ENCODE data around the gene SAMD4A. TPM values are rescaled to one million over a fixed set of nuclear protein-coding genes. Genes with fewer than 3 reads are reported as not detected.

The SAMD4A gene
- polyA plus RNA-seq, 1 experiment, result 13.4 TPM

- no peak for TF ChIP-seq CTCF (IDR thresholded peaks at IDR 0.05; ENCODE audit: insufficient read depth, low read depth, low read length)
- no peak overlapping the region for H3K4me3 ChIP-seq (ENCODE audit: low read depth, low read length)
- no peak for DNase-seq (ENCODE audit: low read depth)
- POLR2A ChIA-PET, result no interaction called here
- H3K27me3 ChIP-seq (ENCODE audit: control insufficient read depth, insufficient read depth, low read length), result no peaks in the 10 kb centered on the region
- CTCF ChIA-PET, result no interaction called here
- no peaks in the 10 kb centered on the region; the same call in 1 of the 2 replicates for H3K36me3 ChIP-seq (ENCODE audit: control insufficient read depth, insufficient read depth, low read length)
Observed at GRCh38 chr14:54715811-54716210, 148.9 kb downstream of the SAMD4A start.

GRCh38 chr14:54716862-54717261, 149.9 kb downstream of the SAMD4A start:
- Histone ChIP-seq H3K27me3 (ENCODE audit: control insufficient read depth, insufficient read depth, low read length) (no peaks in the 10 kb centered on the region), H3K36me3 (ENCODE audit: control insufficient read depth, insufficient read depth, low read length) (no peaks in the 10 kb centered on the region), H3K4me3 (ENCODE audit: low read depth, low read length) (no peak overlapping the region)
- CTCF ChIA-PET, result interaction anchor here (1.2 kb wide), 1 partner anchor 9 kb away, joined by 3 read pairs; no protein-coding TSS in a partner anchor
- DNase-seq (ENCODE audit: low read depth), result no peak
- POLR2A ChIA-PET, result no interaction called here
- no peak for TF ChIP-seq CTCF (IDR thresholded peaks at IDR 0.05; ENCODE audit: insufficient read depth, low read depth, low read length)

GRCh38 chr14:54718046-54718445, 151.1 kb downstream of the SAMD4A start:
- POLR2A ChIA-PET, result no interaction called here
- DNase-seq (ENCODE audit: low read depth), result no peak
- H3K36me3 ChIP-seq (ENCODE audit: control insufficient read depth, insufficient read depth, low read length), result no peaks in the 10 kb centered on the region
- CTCF ChIA-PET, result interaction anchor here (0.8 to 1.4 kb wide), 4 partner anchors 8 to 1180 kb away, joined by 3 to 4 read pairs (median 4); no protein-coding TSS in a partner anchor
- H3K4me3 ChIP-seq (ENCODE audit: low read depth, low read length), result no peak overlapping the region
- no peak for TF ChIP-seq CTCF (IDR thresholded peaks at IDR 0.05; ENCODE audit: insufficient read depth, low read depth, low read length)
- no peaks in the 10 kb centered on the region for H3K27me3 ChIP-seq (ENCODE audit: control insufficient read depth, insufficient read depth, low read length)

- no peak for TF ChIP-seq CTCF (IDR thresholded peaks at IDR 0.05; ENCODE audit: insufficient read depth, low read depth, low read length)
- H3K4me3 ChIP-seq (ENCODE audit: low read depth, low read length), result no peak overlapping the region
- H3K27me3 ChIP-seq (ENCODE audit: control insufficient read depth, insufficient read depth, low read length), result no peaks in the 10 kb centered on the region
- H3K36me3 ChIP-seq (ENCODE audit: control insufficient read depth, insufficient read depth, low read length), result no peaks in the 10 kb centered on the region
- no peak for DNase-seq (ENCODE audit: low read depth)
- ChIA-PET CTCF (interaction anchor here (0.8 kb wide), 1 partner anchor 212 kb away, joined by 3 read pairs; no protein-coding TSS in a partner anchor), POLR2A (no interaction called here)
Observed at GRCh38 chr14:54719406-54719805, 152.5 kb downstream of the SAMD4A start.

- POLR2A ChIA-PET, result interaction anchor here (0.7 kb wide), 1 partner anchor 32 kb away, joined by 6 read pairs; no protein-coding TSS in a partner anchor
- no peak for DNase-seq (ENCODE audit: low read depth)
- TF ChIP-seq CTCF (IDR thresholded peaks at IDR 0.05; ENCODE audit: insufficient read depth, low read depth, low read length), result peak; percentile 29; the same call in 1 of the 2 replicates
- H3K4me3 ChIP-seq (ENCODE audit: low read depth, low read length), result no peak overlapping the region
- H3K36me3 ChIP-seq (ENCODE audit: control insufficient read depth, insufficient read depth, low read length), result no peaks in the 10 kb centered on the region
- no peaks in the 10 kb centered on the region for H3K27me3 ChIP-seq (ENCODE audit: control insufficient read depth, insufficient read depth, low read length)
- CTCF ChIA-PET, result interaction anchor here (1.1 to 1.3 kb wide), 2 partner anchors 131 to 158 kb away, joined by 3 to 6 read pairs; no protein-coding TSS in a partner anchor
Observed at GRCh38 chr14:54722791-54723432, 156.0 kb downstream of the SAMD4A start.

All from BJ (cell line).